Liver (tissue), 9 donors: ENCODE data around the gene PPP1R16B. TPM values are rescaled to one million over a fixed set of nuclear protein-coding genes. Genes with fewer than 3 reads are reported as not detected.

Experiments used
- DNase-seq: peaks from one replicate; pipeline ENCODE4 v3.0.0-alpha.2; 2017; ENCODE audit warnings: low spot score
- H3K27ac ChIP-seq, 2 donors: one replicate each; pipeline ENCODE4 v1.7.0; 2013; ENCODE audit warnings: inconsistent platforms in 2 of 2, low read length in 2 of 2, control low read depth in 1 of 2, low read depth in 1 of 2, mild to moderate bottlenecking in 1 of 2
- H3K27me3 ChIP-seq, 4 donors: one replicate each; pipeline versions ENCODE4 v1.6.1 to v1.7.0; 2013; ENCODE audit warnings: low read length in 3 of 4, inconsistent platforms in 1 of 4, mild to moderate bottlenecking in 1 of 4, moderate library complexity in 1 of 4; ENCODE audit not compliant: control insufficient read depth in 4 of 4, insufficient read depth in 4 of 4
- H3K36me3 ChIP-seq, 4 donors: one replicate each; pipeline versions ENCODE4 v1.6.1 to v1.7.0; 2013; ENCODE audit warnings: low read length in 3 of 4, mild to moderate bottlenecking in 3 of 4, low read depth in 1 of 4, moderate library complexity in 1 of 4; ENCODE audit not compliant: control insufficient read depth in 4 of 4, insufficient read depth in 3 of 4
- H3K4me1 ChIP-seq, 4 donors: one replicate each; pipeline versions ENCODE4 v1.6.1 to v1.7.0; 2013; ENCODE audit warnings: low read length in 3 of 4, mild to moderate bottlenecking in 3 of 4, moderate library complexity in 1 of 4; ENCODE audit not compliant: control insufficient read depth in 4 of 4, insufficient read depth in 4 of 4
- H3K4me3 ChIP-seq, 3 donors: one replicate each; pipeline versions ENCODE4 v1.6.1 to v1.7.0; 2013; ENCODE audit warnings: low read length in 3 of 3, control low read depth in 1 of 3, low read depth in 1 of 3, mild to moderate bottlenecking in 1 of 3
- H3K9ac ChIP-seq, 2 donors: one replicate each; pipeline ENCODE4 v1.7.0; 2013; ENCODE audit warnings: low read length in 2 of 2, mild to moderate bottlenecking in 2 of 2, moderate library complexity in 2 of 2, control low read depth in 1 of 2, low read depth in 1 of 2
- H3K9me3 ChIP-seq, 4 donors: one replicate each; pipeline versions ENCODE4 v1.6.1 to v1.7.0; 2013; ENCODE audit warnings: low read length in 3 of 4; ENCODE audit not compliant: control insufficient read depth in 4 of 4
- ATF3 ChIP-seq: IDR thresholded peaks from 2 replicates; pipeline ENCODE4 v1.6.1; 2016; ENCODE audit warnings: antibody characterized with exemption
- CTCF ChIP-seq: fragments of 150-350 bp; IDR thresholded peaks from 2 replicates; pipeline ENCODE4 v1.5.1; 2017; ENCODE audit warnings: improper control_type of control experiment, low read depth, low read length; ENCODE audit not compliant: missing input control
- EGR1 ChIP-seq, 2 donors: IDR thresholded peaks; 2 replicates each; pipeline ENCODE4 v1.6.1; 2016 to 2018; ENCODE audit warnings: antibody characterized with exemption in 2 of 2, low read depth in 2 of 2
- FOXA1 ChIP-seq: IDR thresholded peaks from 2 replicates; pipeline ENCODE4 v1.6.1; 2016; ENCODE audit warnings: antibody characterized with exemption
- GABPA ChIP-seq, 2 donors: IDR thresholded peaks in 1 of 2; conservative IDR thresholded peaks in 1 of 2; 2 replicates each; pipeline ENCODE4 v1.6.1; 2016; ENCODE audit warnings: antibody characterized with exemption in 2 of 2, mild to moderate bottlenecking in 1 of 2, moderate library complexity in 1 of 2
- HNF4A ChIP-seq, 2 donors: conservative IDR thresholded peaks; 2 replicates each; pipeline ENCODE4 v1.6.1; 2016; ENCODE audit warnings: antibody characterized with exemption in 2 of 2, mild to moderate bottlenecking in 2 of 2
- HNF4G ChIP-seq: IDR thresholded peaks from 2 replicates; pipeline ENCODE4 v1.6.1; 2016; ENCODE audit warnings: antibody characterized with exemption
- JUND ChIP-seq, 2 donors: IDR thresholded peaks; 2 replicates each; pipeline ENCODE4 v1.6.1; 2016; ENCODE audit warnings: antibody characterized with exemption in 2 of 2
- MAX ChIP-seq: IDR thresholded peaks from 2 replicates; pipeline ENCODE4 v1.6.1; 2016; ENCODE audit warnings: antibody characterized with exemption
- NR2F2 ChIP-seq: IDR thresholded peaks from 2 replicates; pipeline ENCODE4 v1.6.1; 2016; ENCODE audit warnings: antibody characterized with exemption
- RAD21 ChIP-seq, 2 donors: IDR thresholded peaks; 2 replicates each; pipeline ENCODE4 v1.6.1; 2016; ENCODE audit warnings: antibody characterized with exemption in 2 of 2, mild to moderate bottlenecking in 2 of 2
- REST ChIP-seq: IDR thresholded peaks from 2 replicates; pipeline ENCODE4 v1.6.1; 2016; ENCODE audit warnings: antibody characterized with exemption, mild to moderate bottlenecking
- RXRA ChIP-seq, 2 donors: IDR thresholded peaks; 2 replicates each; pipeline ENCODE4 v1.6.1; 2017 to 2018; ENCODE audit warnings: antibody characterized with exemption in 2 of 2, mild to moderate bottlenecking in 1 of 2
- SP1 ChIP-seq: IDR thresholded peaks from 2 replicates; pipeline ENCODE4 v1.6.1; 2018; ENCODE audit warnings: antibody characterized with exemption, mild to moderate bottlenecking
- TAF1 ChIP-seq: conservative IDR thresholded peaks from 2 replicates; pipeline ENCODE4 v1.6.1; 2016; ENCODE audit warnings: antibody characterized with exemption, mild to moderate bottlenecking
- YY1 ChIP-seq: IDR thresholded peaks from 2 replicates; pipeline ENCODE4 v1.6.1; 2016; ENCODE audit warnings: antibody characterized with exemption, mild to moderate bottlenecking
- ZBTB33 ChIP-seq: IDR thresholded peaks from 2 replicates; pipeline ENCODE4 v1.6.1; 2016; ENCODE audit warnings: antibody characterized with exemption
- WGBS: extraction: QIAGEN DNeasy Blood & Tissue Kit; methylation state at CpG from one replicate; pipeline ENCODE4 v1.1.7; 2013; 5-methylcytosine and 5-hydroxymethylcytosine counted together
- polyA plus RNA-seq, 2 donors: library from polyadenylated mRNA; stranded (reverse) in 1 of 2; unstranded in 1 of 2; fragments of 200-250 nt in 1 of 2; fragments of >200 nt in 1 of 2; fragmentation: Nextera tagmentation in 1 of 2; extraction: Ambion mirVana in 1 of 2; gene quantifications; one replicate each; pipeline versions ENCODE4 v1.2.1 to v1.2.3, GENCODE V29; 2013 to 2015
- total RNA-seq, 2 donors: library from RNA; depleted of rRNA; stranded (reverse); fragments of >200 nt; gene quantifications; one replicate each; pipeline ENCODE4 v1.2.3, GENCODE V29; 2014
- donor health status: healthy.
- donor health status: healthy.
- donor health status: healthy.
- donor health status: healthy.
- donor health status: healthy.

Gene PPP1R16B
- total and polyA plus RNA-seq, 4 donors = 0.84 to 5.7 (median 1.2) TPM

- DNase-seq = no peak
- Histone ChIP-seq H3K4me1 (peaks cover 0 to 3% (median under 1%) of the 10 kb centered on the region in 4 donors), H3K4me3 (no peak overlapping the region), H3K36me3 (no peaks in the 10 kb centered on the region), H3K9ac (no peak overlapping the region), H3K9me3 (no peaks in the 10 kb centered on the region), H3K27ac (no peak overlapping the region), H3K27me3 (peaks cover 0 to 4% (median 1%) of the 10 kb centered on the region in 4 donors)
- TF ChIP-seq FOXA1 = no peak
- no peak for TF ChIP-seq EGR1 (IDR thresholded peaks at IDR 0.05; ENCODE audit: low read depth in 2 of 2)
- no peak for TF ChIP-seq HNF4G
- TF ChIP-seq RAD21 (IDR thresholded peaks at IDR 0.05) = no peak
- no peak for TF ChIP-seq TAF1
- no peak for TF ChIP-seq SP1
- TF ChIP-seq RXRA (IDR thresholded peaks at IDR 0.05) = no peak
- TF ChIP-seq JUND (IDR thresholded peaks at IDR 0.05) = no peak
- TF ChIP-seq NR2F2 = no peak
- TF ChIP-seq HNF4A (conservative IDR thresholded peaks at IDR 0.05) = no peak
- WGBS = 73% methylated on average over 4 of the region's 4 CpGs
These were observed 6.3 kb downstream of the PPP1R16B start for GRCh38 chr20:38811769-38812168.

- Histone ChIP-seq H3K9ac (no peak overlapping the region), H3K4me3 (no peak overlapping the region), H3K27ac (no peak overlapping the region), H3K9me3 (no peaks in the 10 kb centered on the region), H3K4me1 (no peaks in the 10 kb centered on the region), H3K27me3 (peaks cover 0 to 3% (median 1%) of the 10 kb centered on the region in 4 donors), H3K36me3 (no peaks in the 10 kb centered on the region)
- no peak for TF ChIP-seq ZBTB33
- TF ChIP-seq NR2F2 = peak; percentile 82
- no peak for DNase-seq
- 75% methylated on average over 5 of the region's 5 CpGs for WGBS
These were observed 6.7 kb downstream of the PPP1R16B start for GRCh38 chr20:38812182-38812581.

GRCh38 chr20:38812709-38813573 is 7.4 kb downstream of the PPP1R16B start:
- Histone ChIP-seq H3K27ac (no peak overlapping the region), H3K9me3 (no peaks in the 10 kb centered on the region), H3K9ac (no peak overlapping the region), H3K27me3 (no peaks in the 10 kb centered on the region), H3K36me3 (no peaks in the 10 kb centered on the region), H3K4me1 (no peaks in the 10 kb centered on the region), H3K4me3 (no peak overlapping the region)
- 89% methylated on average over 4 of the region's 4 CpGs for WGBS
- TF ChIP-seq MAX (no peak), REST (no peak), GABPA (IDR thresholded peaks at IDR 0.05 in 1 of 2, conservative IDR thresholded peaks at IDR 0.05 in 1 of 2) (no peak), HNF4A (conservative IDR thresholded peaks at IDR 0.05) (no peak), CTCF (no peak), HNF4G (no peak), RAD21 (IDR thresholded peaks at IDR 0.05) (no peak), SP1 (no peak), FOXA1 (no peak), RXRA (IDR thresholded peaks at IDR 0.05) (no peak), YY1 (no peak), ATF3 (no peak), JUND (IDR thresholded peaks at IDR 0.05) (no peak)
- no peak for DNase-seq
